ENCODE measurements around the gene ACYP2. TPM values are rescaled to one million over a fixed set of nuclear protein-coding genes. Genes with fewer than 3 reads are reported as not detected.
A peak's percentile ranks its signal among the peaks of the same experiment; 100 is the strongest.

The ACYP2 gene
- total and polyA plus RNA-seq, 4 donors: 16.3 to 36.4 (median 24.8) TPM

DNA sequence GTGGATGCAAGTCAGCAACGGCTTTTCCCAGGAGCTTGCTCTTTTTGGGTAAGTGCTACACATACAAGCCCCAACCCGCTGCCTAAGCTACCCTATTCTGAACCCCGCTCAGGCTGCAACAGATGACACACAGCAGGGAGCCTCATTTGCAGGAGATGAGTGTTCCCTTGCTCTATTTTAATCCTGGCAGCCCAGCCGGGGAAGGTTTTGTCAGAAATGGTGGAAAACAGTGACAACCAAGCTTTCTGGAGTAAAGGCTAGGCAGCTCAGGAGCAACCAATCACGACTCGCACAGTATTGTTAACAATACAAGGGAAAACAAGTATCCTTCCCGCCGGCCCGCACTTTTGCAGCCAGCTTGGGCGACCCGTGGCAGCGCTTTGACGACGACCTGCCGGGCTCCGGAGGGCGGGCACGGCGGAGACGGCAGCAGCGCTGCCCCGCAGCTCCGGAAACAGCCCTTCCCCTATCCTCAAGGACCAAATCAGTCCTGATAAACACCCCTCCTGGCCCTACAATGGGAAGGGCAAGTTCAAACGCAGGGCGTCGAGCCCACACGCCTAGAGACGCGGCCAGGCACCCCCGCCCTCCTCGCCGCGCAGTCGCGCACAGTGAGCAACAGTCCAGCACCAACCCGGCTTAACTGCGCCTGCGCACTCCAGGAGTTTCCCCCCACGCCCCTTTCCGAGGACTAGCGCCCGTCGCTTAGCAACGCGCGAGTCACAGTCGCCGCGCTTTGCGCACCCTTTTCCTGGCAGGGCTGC, 214.9 kb downstream of the ACYP2 start:
- no peaks in the 10 kb centered on the region for H3K36me3 ChIP-seq (ENCODE audit: control insufficient read depth in 1 of 2, insufficient read depth in 2 of 2, low read length in 1 of 2)
- 0 to 1% methylated on average over 46 to 50 of the region's 50 CpGs for WGBS, 2 donors
- H3K27ac ChIP-seq (ENCODE audit: low read depth in 1 of 2, low read length in 2 of 2): peak overlapping the region; percentile 89 to 96
- peak; percentile 98 to 99 for DNase-seq
- intact Hi-C loops (cut with DNase I): loop anchor here (2.0 to 5.0 kb wide), 4 partner anchors 123 to 213 kb away; partner anchors contain the start of genes ACYP2 (in 1 of the 2) and SPTBN1 (in 1 of the 2)
- H3K4me3 ChIP-seq (ENCODE audit: low read length in 2 of 2): peak overlapping the region; percentile 64 to 66
- no peaks in the 10 kb centered on the region for H3K4me1 ChIP-seq (ENCODE audit: control insufficient read depth in 1 of 2, insufficient read depth in 2 of 2, low read length in 2 of 2)
- no peaks in the 10 kb centered on the region for H3K27me3 ChIP-seq (ENCODE audit: control insufficient read depth in 1 of 2, insufficient read depth in 2 of 2, low read length in 1 of 2)
- peak; percentile 99 for ATAC-seq (ENCODE audit: low FRiP score)
- H3K9me3 ChIP-seq (ENCODE audit: control insufficient read depth, low read length): peaks cover under 1% of the 10 kb centered on the region

- H3K27me3 ChIP-seq (ENCODE audit: control insufficient read depth in 1 of 2, insufficient read depth in 2 of 2, low read length in 1 of 2): no peaks in the 10 kb centered on the region
- H3K27ac ChIP-seq (ENCODE audit: low read depth in 1 of 2, low read length in 2 of 2): peak overlapping the region in 1 of 2 donors; percentile 22
- peak overlapping the region; percentile 7 to 16 for H3K4me3 ChIP-seq (ENCODE audit: low read length in 2 of 2)
- ATAC-seq (ENCODE audit: low FRiP score): no peak
- intact Hi-C loops (cut with DNase I): loop anchor here (2.0 to 5.0 kb wide), 4 partner anchors 124 to 214 kb away; partner anchors contain the start of genes ACYP2 (in 1 of the 2) and SPTBN1 (in 1 of the 2)
- H3K9me3 ChIP-seq (ENCODE audit: control insufficient read depth, low read length): no peaks in the 10 kb centered on the region
- H3K36me3 ChIP-seq (ENCODE audit: control insufficient read depth in 1 of 2, insufficient read depth in 2 of 2, low read length in 1 of 2): no peaks in the 10 kb centered on the region
- WGBS, 2 donors: 36 to 39% methylated on average over 17 of the region's 17 CpGs
- H3K4me1 ChIP-seq (ENCODE audit: control insufficient read depth in 1 of 2, insufficient read depth in 2 of 2, low read length in 2 of 2): no peaks in the 10 kb centered on the region
- DNase-seq: no peak
Measured at GRCh38 chr2:54330926-54331835, 215.8 kb downstream of the ACYP2 start.

DNA sequence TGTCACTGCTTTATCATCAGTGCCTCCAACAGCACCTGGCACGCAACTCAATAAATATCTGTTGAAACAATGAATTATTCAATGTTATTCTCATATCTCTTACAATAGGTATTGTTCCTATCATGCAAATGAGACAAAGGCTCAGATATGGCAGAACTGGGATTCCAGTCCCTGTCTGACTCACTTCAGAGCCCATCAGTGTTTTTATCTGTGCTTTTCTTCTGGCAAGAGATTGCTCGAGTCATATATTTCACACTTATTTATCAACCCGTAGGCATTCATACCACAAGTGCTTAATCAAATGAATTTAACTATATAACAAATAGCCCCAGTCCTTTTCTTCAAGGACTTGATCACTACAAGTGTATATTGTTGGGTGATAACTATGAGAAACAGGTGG, 217.0 kb downstream of the ACYP2 start:
- no peak for DNase-seq
- Histone ChIP-seq H3K27ac (ENCODE audit: low read depth in 1 of 2, low read length in 2 of 2) (no peak overlapping the region), H3K27me3 (ENCODE audit: control insufficient read depth in 1 of 2, insufficient read depth in 2 of 2, low read length in 1 of 2) (no peaks in the 10 kb centered on the region), H3K4me3 (ENCODE audit: low read length in 2 of 2) (no peak overlapping the region), H3K9me3 (ENCODE audit: control insufficient read depth, low read length) (no peaks in the 10 kb centered on the region), H3K4me1 (ENCODE audit: control insufficient read depth in 1 of 2, insufficient read depth in 2 of 2, low read length in 2 of 2) (peaks cover 0 to 2% of the 10 kb centered on the region in 2 donors), H3K36me3 (ENCODE audit: control insufficient read depth in 1 of 2, insufficient read depth in 2 of 2, low read length in 1 of 2) (no peaks in the 10 kb centered on the region)
- WGBS, 2 donors: 77 to 81% methylated on average over 3 of the region's 3 CpGs
- intact Hi-C loops (cut with DNase I): loop anchor here in 1 of 2 donors (5.0 kb wide), 3 partner anchors 125 to 215 kb away; partner anchors contain the start of genes ACYP2 and SPTBN1
- ATAC-seq (ENCODE audit: low FRiP score): no peak

- no peak overlapping the region for H3K27ac ChIP-seq (ENCODE audit: low read depth in 1 of 2, low read length in 2 of 2)
- WGBS, 2 donors: 42% methylated on average over 1 of the region's 1 CpG
- no peaks in the 10 kb centered on the region for H3K9me3 ChIP-seq (ENCODE audit: control insufficient read depth, low read length)
- H3K36me3 ChIP-seq (ENCODE audit: control insufficient read depth in 1 of 2, insufficient read depth in 2 of 2, low read length in 1 of 2): no peaks in the 10 kb centered on the region
- intact Hi-C loops (cut with DNase I): no loop called here
- ATAC-seq (ENCODE audit: low FRiP score) (no peak), DNase-seq (no peak)
- H3K4me3 ChIP-seq (ENCODE audit: low read length in 2 of 2): no peak overlapping the region
- H3K27me3 ChIP-seq (ENCODE audit: control insufficient read depth in 1 of 2, insufficient read depth in 2 of 2, low read length in 1 of 2): no peaks in the 10 kb centered on the region
- peaks cover 0 to 2% of the 10 kb centered on the region in 2 donors for H3K4me1 ChIP-seq (ENCODE audit: control insufficient read depth in 1 of 2, insufficient read depth in 2 of 2, low read length in 2 of 2)
Measured at GRCh38 chr2:54336136-54336976, 220.9 kb downstream of the ACYP2 start.

DNA sequence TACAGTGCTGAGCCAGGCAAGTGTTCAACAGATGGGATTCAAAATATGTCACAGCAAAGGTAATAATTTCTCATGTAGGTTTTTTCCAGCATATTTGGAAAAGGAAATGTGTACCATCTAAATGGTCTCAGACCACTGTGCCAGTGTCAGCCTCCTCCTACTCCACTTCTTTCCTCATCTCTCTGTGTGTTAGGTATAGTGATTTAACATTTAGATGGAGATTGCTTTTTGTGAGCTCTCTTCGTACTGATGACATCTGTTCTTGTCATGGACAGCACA, 221.5 kb downstream of the ACYP2 start:
- ATAC-seq (ENCODE audit: low FRiP score) (no peak), DNase-seq (no peak)
- 88 to 92% methylated on average over 1 of the region's 1 CpG for WGBS, 2 donors

DNA sequence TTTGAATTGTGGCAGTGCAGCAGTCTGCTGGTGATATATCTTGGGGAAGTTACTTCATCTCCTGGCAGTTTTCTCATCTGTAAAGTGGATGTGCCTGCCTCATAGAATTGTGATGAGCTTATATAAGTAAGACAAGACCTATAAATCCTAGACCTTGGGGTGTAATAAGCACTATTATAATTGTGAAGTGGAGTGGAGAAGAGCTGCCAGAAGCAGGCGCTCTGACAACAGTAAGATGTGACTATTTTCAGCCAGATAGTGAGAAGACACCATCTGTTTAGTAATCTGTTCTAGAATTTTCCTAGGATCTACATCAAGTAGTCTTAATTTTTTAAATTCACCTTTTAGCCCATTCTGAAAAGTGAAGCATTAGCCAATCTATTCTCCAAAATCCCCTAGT, 226.2 kb downstream of the ACYP2 start:
- no peaks in the 10 kb centered on the region for H3K36me3 ChIP-seq (ENCODE audit: control insufficient read depth in 1 of 2, insufficient read depth in 2 of 2, low read length in 1 of 2)
- no peak overlapping the region for H3K27ac ChIP-seq (ENCODE audit: low read depth in 1 of 2, low read length in 2 of 2)
- WGBS, 2 donors: 90 to 94% methylated on average over 1 of the region's 1 CpG
- H3K9me3 ChIP-seq (ENCODE audit: control insufficient read depth, low read length): no peaks in the 10 kb centered on the region
- no peak overlapping the region for H3K4me3 ChIP-seq (ENCODE audit: low read length in 2 of 2)
- DNase-seq (no peak), ATAC-seq (ENCODE audit: low FRiP score) (no peak)
- intact Hi-C loops (cut with DNase I): no loop called here
- H3K27me3 ChIP-seq (ENCODE audit: control insufficient read depth in 1 of 2, insufficient read depth in 2 of 2, low read length in 1 of 2): no peaks in the 10 kb centered on the region
- H3K4me1 ChIP-seq (ENCODE audit: control insufficient read depth in 1 of 2, insufficient read depth in 2 of 2, low read length in 2 of 2): peaks cover 0 to 3% of the 10 kb centered on the region in 2 donors

More for the DNA sequence above, 221.5 kb downstream of the ACYP2 start:
- Histone ChIP-seq H3K4me1 (ENCODE audit: control insufficient read depth in 1 of 2, insufficient read depth in 2 of 2, low read length in 2 of 2) (peaks cover 0 to 4% of the 10 kb centered on the region in 2 donors), H3K9me3 (ENCODE audit: control insufficient read depth, low read length) (no peaks in the 10 kb centered on the region), H3K27me3 (ENCODE audit: control insufficient read depth in 1 of 2, insufficient read depth in 2 of 2, low read length in 1 of 2) (no peaks in the 10 kb centered on the region), H3K27ac (ENCODE audit: low read depth in 1 of 2, low read length in 2 of 2) (no peak overlapping the region), H3K4me3 (ENCODE audit: low read length in 2 of 2) (no peak overlapping the region), H3K36me3 (ENCODE audit: control insufficient read depth in 1 of 2, insufficient read depth in 2 of 2, low read length in 1 of 2) (no peaks in the 10 kb centered on the region)
- intact Hi-C loops (cut with DNase I): no loop called here

GRCh38 chr2:54342603-54343002, 227.2 kb downstream of the ACYP2 start:
- ATAC-seq (ENCODE audit: low FRiP score): no peak
- no peaks in the 10 kb centered on the region for H3K9me3 ChIP-seq (ENCODE audit: control insufficient read depth, low read length)
- no peak overlapping the region for H3K4me3 ChIP-seq (ENCODE audit: low read length in 2 of 2)
- DNase-seq: no peak
- intact Hi-C loops (cut with DNase I): no loop called here
- H3K27ac ChIP-seq (ENCODE audit: low read depth in 1 of 2, low read length in 2 of 2): no peak overlapping the region
- no peaks in the 10 kb centered on the region for H3K36me3 ChIP-seq (ENCODE audit: control insufficient read depth in 1 of 2, insufficient read depth in 2 of 2, low read length in 1 of 2)
- no peaks in the 10 kb centered on the region for H3K27me3 ChIP-seq (ENCODE audit: control insufficient read depth in 1 of 2, insufficient read depth in 2 of 2, low read length in 1 of 2)
- H3K4me1 ChIP-seq (ENCODE audit: control insufficient read depth in 1 of 2, insufficient read depth in 2 of 2, low read length in 2 of 2): peaks cover 0 to 2% of the 10 kb centered on the region in 2 donors
- WGBS, 2 donors: 94 to 96% methylated on average over 2 of the region's 2 CpGs

DNA sequence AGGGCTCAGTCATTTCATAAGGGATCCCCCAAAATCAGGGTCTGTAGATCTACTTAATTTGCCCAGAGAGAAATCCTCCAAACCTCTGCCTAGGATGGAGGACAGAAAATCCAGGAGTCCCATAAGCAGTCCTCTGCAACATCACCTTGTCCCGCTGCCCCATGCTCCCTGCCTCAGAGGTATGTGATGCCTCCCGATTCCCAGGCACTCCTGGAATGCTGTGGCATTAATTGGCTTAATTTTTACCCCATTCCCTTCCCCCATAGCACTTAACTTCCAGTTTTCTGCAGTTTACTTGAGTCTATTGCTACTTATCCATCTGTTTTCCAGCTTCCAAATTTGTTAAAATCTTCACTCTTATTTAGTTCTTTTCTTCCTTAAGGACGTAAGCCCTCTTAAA, 232.2 kb downstream of the ACYP2 start:
- 89 to 91% methylated on average over 3 of the region's 3 CpGs for WGBS, 2 donors
- DNase-seq (no peak), ATAC-seq (ENCODE audit: low FRiP score) (no peak)
- Histone ChIP-seq H3K9me3 (ENCODE audit: control insufficient read depth, low read length) (no peaks in the 10 kb centered on the region), H3K4me1 (ENCODE audit: control insufficient read depth in 1 of 2, insufficient read depth in 2 of 2, low read length in 2 of 2) (no peaks in the 10 kb centered on the region), H3K27ac (ENCODE audit: low read depth in 1 of 2, low read length in 2 of 2) (no peak overlapping the region), H3K27me3 (ENCODE audit: control insufficient read depth in 1 of 2, insufficient read depth in 2 of 2, low read length in 1 of 2) (no peaks in the 10 kb centered on the region), H3K36me3 (ENCODE audit: control insufficient read depth in 1 of 2, insufficient read depth in 2 of 2, low read length in 1 of 2) (no peaks in the 10 kb centered on the region), H3K4me3 (ENCODE audit: low read length in 2 of 2) (no peak overlapping the region)
- intact Hi-C loops (cut with DNase I): no loop called here

Data from aorta (tissue), 5 donors.